HFFc6 (cell line): ENCODE data around the gene ATP11A. TPM values are rescaled to one million over a fixed set of nuclear protein-coding genes. Genes with fewer than 3 reads are reported as not detected.

Experiments
- DNase-seq: peaks from one replicate; pipeline ENCODE4 v3.0.0-alpha.2; 2018
- H3K27ac Mint-ChIP-seq: 2 replicates; pipeline ENCODE4 v1.8.0; 2020; ENCODE audit warnings: mild to moderate bottlenecking, mixed read lengths
- H3K27me3 Mint-ChIP-seq: 2 replicates; pipeline ENCODE4 v1.8.0; 2021; ENCODE audit warnings: mild to moderate bottlenecking, moderate library complexity, mixed read lengths; ENCODE audit not compliant: insufficient read depth
- H3K36me3 Mint-ChIP-seq: 2 replicates; pipeline ENCODE4 v1.8.0; 2021; ENCODE audit warnings: low read depth, mixed read lengths
- H3K4me1 Mint-ChIP-seq: 2 replicates; pipeline ENCODE4 v1.8.0; 2020; ENCODE audit warnings: low read depth, mixed read lengths
- H3K4me3 Mint-ChIP-seq: 2 replicates; pipeline ENCODE4 v1.8.0; 2020; ENCODE audit warnings: mild to moderate bottlenecking, moderate library complexity, mixed read lengths
- H3K9me3 Mint-ChIP-seq: 2 replicates; pipeline ENCODE4 v1.8.0; 2020; ENCODE audit warnings: mild to moderate bottlenecking, mixed read lengths
- CTCF ChIP-seq: fragments of 200-600 bp; sonication (generic); IDR thresholded peaks from 2 replicates; pipeline ENCODE4 v1.5.0; 2021; ENCODE audit warnings: antibody characterized with exemption, mild to moderate bottlenecking
- total RNA-seq, 6 experiments: library from RNA; stranded (reverse); fragmentation: NEBNext Ultra II Directional; extraction: Animal tissue kit (Norgen Biotek cat#: 25700); gene quantifications; 2 replicates in 1 of 6; 3 replicates in 5 of 6; pipeline ENCODE4 v1.2.3, GENCODE V29; 2021

The ATP11A gene
- total RNA-seq, 6 experiments from 2014 or later, result 4.3 to 29.9 (median 6.5) TPM

GRCh38 chr13:112833551-112834257 is 143.9 kb downstream of the ATP11A start:
- H3K9me3 Mint-ChIP-seq, result peaks cover 16% of the 10 kb centered on the region; the same call in 1 of the 2 replicates
- peaks cover 2% of the 10 kb centered on the region; the same call in 1 of the 2 replicates for H3K27me3 Mint-ChIP-seq
- H3K36me3 Mint-ChIP-seq, result peaks cover 34% of the 10 kb centered on the region
- DNase-seq, result no peak
- no peak overlapping the region for H3K4me3 Mint-ChIP-seq
- TF ChIP-seq CTCF, result no peak
- no peak overlapping the region for H3K27ac Mint-ChIP-seq
- H3K4me1 Mint-ChIP-seq, result no peaks in the 10 kb centered on the region

GRCh38 chr13:112835344-112835743 is 145.5 kb downstream of the ATP11A start:
- DNase-seq, result no peak
- Mint-ChIP-seq H3K36me3 (peaks cover 37% of the 10 kb centered on the region), H3K9me3 (peaks cover 16% of the 10 kb centered on the region; the same call in 1 of the 2 replicates), H3K27me3 (peaks cover 2% of the 10 kb centered on the region; the same call in 1 of the 2 replicates), H3K4me1 (no peaks in the 10 kb centered on the region), H3K4me3 (no peak overlapping the region), H3K27ac (no peak overlapping the region)
- no peak for TF ChIP-seq CTCF

- no peak for TF ChIP-seq CTCF
- Mint-ChIP-seq H3K27ac (no peak overlapping the region), H3K9me3 (peaks cover 16% of the 10 kb centered on the region; the same call in 1 of the 2 replicates), H3K4me3 (no peak overlapping the region), H3K27me3 (peaks cover 2% of the 10 kb centered on the region), H3K36me3 (peaks cover 35% of the 10 kb centered on the region), H3K4me1 (no peaks in the 10 kb centered on the region)
- no peak for DNase-seq
Observed at GRCh38 chr13:112835796-112836195, 146.0 kb downstream of the ATP11A start.

- Mint-ChIP-seq H3K9me3 (peaks cover 10% of the 10 kb centered on the region; the same call in 1 of the 2 replicates), H3K4me3 (no peak overlapping the region), H3K27ac (no peak overlapping the region), H3K4me1 (no peaks in the 10 kb centered on the region), H3K27me3 (peaks cover under 1% of the 10 kb centered on the region), H3K36me3 (peaks cover 26% of the 10 kb centered on the region)
- DNase-seq, result no peak
- no peak for TF ChIP-seq CTCF
Observed at GRCh38 chr13:112836940-112837339, 147.1 kb downstream of the ATP11A start.

GRCh38 chr13:112837371-112838037 is 147.7 kb downstream of the ATP11A start:
- Mint-ChIP-seq H3K4me3 (no peak overlapping the region), H3K36me3 (peaks cover 27% of the 10 kb centered on the region), H3K9me3 (peaks cover 9% of the 10 kb centered on the region; the same call in 1 of the 2 replicates), H3K4me1 (no peaks in the 10 kb centered on the region), H3K27ac (no peak overlapping the region), H3K27me3 (no peaks in the 10 kb centered on the region; the same call in 1 of the 2 replicates)
- no peak for TF ChIP-seq CTCF
- no peak for DNase-seq
